HG03354 (cell line): ENCODE data around the gene L3MBTL1.
"Not testable (repeated sequence)": the region's sequence is repeated elsewhere in the genome, so short reads cannot be mapped to it uniquely, and the experiment has no call there.

ENCODE experiments used
- ATAC-seq: cut with Tn5 transposase; IDR thresholded peaks from one replicate; pipeline ENCODE4 v1.9.1; 2021; ENCODE audit warnings: mild to moderate bottlenecking; ENCODE audit not compliant: unreplicated experiment, poor library complexity, severe bottlenecking

L3MBTL1 gene

DNA sequence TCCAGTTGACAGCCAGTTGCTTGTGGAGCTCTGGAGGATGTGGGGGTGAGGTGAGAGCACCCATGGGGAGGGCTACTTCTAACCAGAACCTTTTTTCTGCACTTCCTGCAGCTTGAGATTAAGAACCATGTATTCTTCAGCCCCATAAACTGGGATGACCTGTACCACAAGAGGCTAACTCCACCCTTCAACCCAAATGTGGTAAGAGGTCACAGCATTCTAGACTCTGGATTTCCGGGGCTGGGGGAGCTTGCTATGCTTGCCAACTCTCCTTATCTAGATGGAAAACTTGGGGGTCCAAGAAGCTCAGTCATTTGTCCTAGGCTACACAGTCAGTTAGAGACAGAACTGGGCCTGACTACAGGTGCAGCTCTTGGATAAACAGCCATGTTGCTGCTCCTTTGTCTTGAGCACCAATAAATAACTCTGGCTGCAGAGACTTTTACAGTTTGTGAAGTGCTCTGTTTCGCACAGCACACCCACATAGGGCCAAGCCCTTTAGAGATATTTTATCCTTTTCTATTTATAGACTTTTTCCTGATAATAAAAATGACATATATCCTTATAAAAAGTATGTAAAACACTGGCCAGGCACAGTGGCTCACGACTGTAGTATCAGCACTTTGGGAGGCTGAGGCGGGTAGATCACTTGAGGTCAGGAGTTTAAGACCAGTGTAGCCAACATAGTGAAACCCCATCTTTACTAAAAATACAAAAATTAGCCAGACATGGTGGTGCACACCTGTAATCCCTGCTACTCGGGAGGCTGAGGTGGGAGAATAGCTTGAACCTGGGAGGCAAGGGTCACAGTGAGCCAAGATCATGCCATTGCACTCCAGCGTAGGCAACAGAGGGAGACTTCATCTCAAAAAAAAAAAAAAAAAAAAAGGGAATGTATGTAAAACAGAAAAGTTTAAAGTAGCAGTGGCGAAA is 72.6 kb downstream of the L3MBTL1 start:
- ATAC-seq, result no peak

DNA sequence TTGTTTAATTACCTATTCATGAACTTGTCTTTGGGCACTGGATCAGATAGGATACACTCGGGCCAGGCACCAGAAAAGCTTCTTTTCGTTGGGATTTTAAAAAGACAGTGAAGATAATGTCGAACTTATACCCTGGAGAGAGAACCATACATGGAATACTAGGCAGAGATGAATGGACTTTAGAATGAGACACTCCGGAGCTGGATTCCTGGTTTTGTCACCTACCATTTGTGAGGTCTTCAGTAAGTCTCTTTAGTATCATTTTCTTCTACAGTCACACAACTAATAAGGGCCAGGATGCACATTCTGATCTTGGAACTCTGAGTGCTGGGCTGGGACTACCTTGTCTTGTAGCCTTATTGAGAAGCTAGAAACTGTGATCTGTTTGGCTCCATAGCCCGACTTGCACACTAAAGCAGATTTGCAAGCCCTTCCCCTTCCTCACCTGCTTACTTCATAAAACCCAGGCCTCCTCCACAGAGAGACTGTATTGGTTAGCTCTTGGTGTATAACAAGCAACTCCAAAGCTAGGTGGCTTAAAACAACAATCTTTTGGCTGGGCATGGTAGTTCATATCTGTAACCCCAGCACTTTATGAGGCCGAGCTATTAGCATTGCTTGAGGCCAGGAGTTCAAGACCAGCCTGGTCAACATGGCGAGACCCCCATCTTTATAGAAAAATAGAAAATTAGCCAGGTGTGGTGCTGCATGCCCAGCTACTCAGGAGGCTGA is 75.8 kb downstream of the L3MBTL1 start:
- ATAC-seq, result no peak

DNA sequence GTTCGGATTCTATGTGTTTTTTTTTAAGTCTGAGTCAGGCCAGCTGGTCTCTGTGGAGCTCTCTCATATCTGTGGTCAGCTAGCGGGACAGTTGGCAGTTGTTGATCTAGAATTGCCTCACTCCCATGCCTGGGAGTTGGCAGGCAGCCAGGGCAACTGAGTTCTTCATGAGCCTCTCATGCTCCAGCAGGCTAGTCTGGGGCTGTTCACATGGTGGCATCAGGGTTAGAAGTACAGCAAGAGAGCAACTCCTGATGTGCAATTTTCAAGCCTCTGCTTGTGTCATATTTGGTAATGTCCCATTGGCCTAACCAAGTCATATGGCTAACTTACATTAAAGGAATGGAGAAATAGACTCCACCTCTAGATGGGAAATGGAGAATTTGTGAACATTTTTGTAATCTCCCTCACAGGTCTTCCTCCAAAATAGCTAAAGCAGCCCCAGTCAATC is 76.5 kb downstream of the L3MBTL1 start:
- ATAC-seq, result no peak

DNA sequence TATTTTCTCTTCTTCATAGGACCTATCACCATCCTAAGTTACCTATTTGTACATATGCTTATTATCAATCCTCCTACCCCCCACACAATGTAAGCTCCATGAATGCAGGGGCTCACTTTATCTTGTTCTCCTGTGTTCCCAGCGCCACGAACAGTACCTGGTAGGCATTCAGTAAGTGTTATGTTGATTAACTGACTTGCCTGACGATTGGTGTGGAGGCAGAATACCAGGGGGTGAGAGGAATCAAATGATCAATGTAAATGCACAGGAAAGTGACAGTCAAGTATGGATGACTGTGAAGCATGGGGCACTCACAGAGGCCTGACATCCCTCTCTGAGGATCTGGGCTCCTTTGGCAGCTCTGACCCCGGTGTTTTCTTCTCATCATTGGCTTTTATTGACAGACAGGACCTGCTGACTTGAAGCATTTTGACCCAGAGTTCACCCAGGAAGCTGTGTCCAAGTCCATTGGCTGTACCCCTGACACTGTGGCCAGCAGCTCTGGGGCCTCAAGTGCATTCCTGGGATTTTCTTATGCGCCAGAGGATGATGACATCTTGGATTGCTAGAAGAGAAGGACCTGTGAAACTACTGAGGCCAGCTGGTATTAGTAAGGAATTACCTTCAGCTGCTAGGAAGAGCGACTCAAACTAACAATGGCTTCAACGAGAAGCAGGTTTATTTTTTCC is 77.1 kb downstream of the L3MBTL1 start:
- no peak for ATAC-seq

DNA sequence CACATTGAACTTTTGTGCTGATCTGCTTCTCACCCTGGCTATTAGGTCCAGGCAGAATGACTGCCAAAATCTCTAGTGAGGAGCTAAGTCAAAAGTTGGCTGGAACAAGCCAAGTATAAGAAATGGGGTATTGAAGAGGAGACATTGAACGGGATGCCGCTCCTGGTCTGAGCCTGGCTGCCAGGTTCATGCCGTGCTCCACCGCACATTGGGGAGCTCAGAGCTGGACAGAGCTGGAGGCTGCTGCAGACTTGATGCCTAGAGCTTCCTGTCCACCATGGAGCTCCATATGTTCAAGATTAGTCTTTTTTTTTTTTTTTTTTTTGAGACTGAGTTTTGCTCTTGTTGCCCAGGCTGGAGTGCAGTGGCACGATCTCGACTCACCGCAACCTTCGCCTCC is 79.1 kb downstream of the L3MBTL1 start:
- no peak for ATAC-seq

DNA sequence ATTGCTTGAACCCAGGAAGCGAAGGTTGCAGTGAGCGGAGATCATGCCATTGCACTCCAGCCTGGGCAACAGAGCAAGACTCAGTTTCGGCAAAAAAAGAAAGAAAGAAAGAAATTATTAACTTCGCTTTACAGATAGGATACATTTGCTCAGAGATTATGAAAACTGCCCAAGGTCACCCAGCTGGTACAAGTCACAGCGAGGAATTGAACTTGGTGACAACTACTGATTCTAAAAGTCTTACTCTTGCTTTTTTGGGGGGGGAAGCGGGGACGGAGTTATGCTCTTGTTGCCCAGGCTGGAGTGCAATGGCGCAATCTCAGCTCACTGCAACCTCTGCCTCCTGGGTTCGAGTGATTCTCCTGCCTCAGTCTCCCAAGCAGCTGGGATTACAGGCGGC is 81.0 kb downstream of the L3MBTL1 start:
- not testable (repeated sequence) for ATAC-seq

DNA sequence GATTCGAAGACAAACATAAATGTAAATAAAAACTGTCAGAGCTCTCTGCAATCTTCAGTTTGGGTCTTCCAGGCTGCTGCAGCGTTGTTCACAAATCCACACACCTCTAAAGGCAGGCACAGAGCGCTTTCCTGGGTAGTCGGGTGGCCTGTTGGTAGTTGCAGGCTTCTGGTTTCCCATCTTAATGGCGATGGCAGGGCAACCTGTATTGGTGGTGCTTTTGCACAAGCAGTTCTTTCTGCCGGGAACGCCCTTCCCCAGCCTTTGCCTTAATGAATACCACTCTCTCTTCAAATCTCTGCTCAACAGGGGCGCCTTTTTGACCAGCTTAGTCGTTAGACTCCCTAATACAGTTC is 82.5 kb downstream of the L3MBTL1 start:
- peak; percentile 7 for ATAC-seq

DNA sequence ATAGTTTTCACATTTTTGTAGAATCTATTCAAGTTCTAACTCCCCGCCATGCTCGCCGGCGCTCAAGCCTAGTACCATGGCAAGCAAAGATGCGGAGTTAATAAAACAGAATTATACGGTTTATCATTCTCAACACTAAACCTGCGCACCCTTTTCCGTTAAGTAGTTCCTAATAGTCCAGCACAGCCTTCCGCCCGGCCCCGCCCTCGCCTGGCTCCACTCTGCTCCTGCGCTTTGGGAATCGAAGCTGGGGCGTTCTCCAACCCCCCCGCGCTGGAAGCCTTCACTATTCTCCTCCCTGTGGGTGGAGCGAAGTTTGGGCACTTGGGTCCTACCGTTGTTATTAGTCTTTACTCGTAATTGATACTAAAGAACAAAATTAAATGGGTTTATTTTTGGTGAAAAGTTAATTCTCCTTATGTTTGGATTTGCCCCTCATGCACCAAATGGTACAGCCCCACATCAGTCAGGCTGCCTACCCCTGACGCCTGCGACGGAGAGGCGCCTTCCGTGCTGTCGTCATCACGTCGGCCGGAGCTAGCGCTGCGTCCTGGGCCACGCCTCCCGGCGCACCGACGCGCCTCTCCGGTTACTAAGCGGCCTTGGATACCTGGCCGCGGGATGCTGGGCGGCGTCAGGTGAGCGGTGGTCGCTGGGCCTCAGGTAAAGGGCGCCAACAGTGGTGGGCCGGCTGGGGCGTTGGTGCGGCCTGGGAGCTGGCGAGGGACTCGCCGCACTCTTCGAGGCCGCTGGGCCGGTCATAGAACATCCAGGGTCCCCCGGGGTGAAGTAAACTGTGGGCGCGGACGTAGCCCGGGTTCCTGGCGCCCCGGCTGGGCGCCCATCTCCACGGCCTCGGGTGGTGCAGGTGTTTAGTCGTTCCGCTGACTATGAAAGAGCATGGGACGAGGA is 83.2 kb downstream of the L3MBTL1 start, which contains the start of gene IFT52:
TSS of gene IFT52 (plus strand) at position 546 of the 912 bp plus-strand sequence. CDS start 3,762 bp downstream, outside the sequence.
- ATAC-seq, result peak; percentile 99
